GM18502 (cell line): ENCODE results near the gene ZC3HAV1.
"Not testable (repeated sequence)": the region's sequence is repeated elsewhere in the genome, so short reads cannot be mapped to it uniquely, and the experiment has no call there.

Source experiments
- ATAC-seq: cut with Tn5 transposase; IDR thresholded peaks from one replicate; pipeline ENCODE4 v1.9.1; 2021; ENCODE audit warnings: mild to moderate bottlenecking; ENCODE audit not compliant: unreplicated experiment, poor library complexity

The ZC3HAV1 gene

GRCh38 chr7:139109188-139109982, at the start of gene ZC3HAV1:
Gene ZC3HAV1, minus strand, starts transcription at chr7:139109720. Its CDS starts 389 bp downstream, at chr7:139109331.
- peak; percentile 77 for ATAC-seq

DNA sequence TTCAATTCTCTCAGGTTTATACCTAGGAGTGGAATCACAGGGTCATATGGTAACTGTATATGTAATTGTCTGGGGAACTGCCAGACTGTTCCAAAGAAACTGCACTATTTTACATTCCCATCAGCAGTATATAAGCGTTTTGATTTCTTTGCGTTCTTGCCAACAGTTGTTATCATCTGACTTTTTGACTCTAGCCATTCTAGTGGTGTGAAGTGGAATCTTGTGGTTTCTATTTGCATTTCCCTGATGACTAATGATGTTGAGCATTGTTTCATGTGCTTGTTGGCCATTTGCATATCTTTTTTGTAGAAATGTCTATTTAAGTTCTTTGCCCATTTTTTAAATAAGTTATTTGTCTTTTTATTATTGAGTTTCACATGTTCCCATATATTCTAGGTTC, 44.3 kb upstream of the ZC3HAV1 start:
- no peak for ATAC-seq

DNA sequence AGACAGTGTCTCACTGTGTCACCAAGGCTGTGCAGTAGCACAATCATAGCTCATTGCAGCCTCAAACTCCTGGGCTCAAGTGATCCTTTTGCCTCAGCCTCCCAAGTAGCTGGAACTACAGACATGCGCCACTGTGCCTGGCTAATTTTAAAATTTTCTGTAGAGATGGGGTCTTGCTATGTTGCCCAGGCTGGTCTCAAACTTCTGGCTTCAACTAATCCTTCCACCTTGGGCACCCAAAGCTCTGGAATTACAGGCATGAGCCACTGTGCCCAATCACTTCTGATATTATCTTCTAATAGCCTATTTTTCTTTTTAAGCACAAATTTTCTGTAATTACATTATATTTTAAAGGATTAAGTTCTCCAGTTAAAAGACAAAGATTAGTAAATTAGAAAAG, 42.6 kb upstream of the ZC3HAV1 start:
- ATAC-seq = no peak

DNA sequence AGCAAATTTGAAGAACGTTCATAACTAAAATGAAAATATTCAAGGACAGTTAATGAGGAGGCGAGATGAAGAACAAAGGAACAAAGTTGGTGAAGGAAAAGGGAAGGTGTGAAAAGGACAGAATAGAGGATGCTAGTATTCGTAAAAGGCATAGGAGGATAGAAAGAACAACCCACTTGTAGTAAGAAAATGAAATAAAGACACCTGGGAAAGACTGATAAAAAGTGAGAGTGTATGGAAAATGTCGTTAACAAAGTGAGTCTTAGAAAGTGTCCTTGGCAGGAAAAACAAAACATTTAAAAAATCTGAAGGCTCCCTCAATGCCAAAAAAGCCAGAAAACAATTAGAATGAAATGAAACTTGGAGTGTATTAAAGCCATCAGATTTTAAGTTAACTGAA, 29.6 kb upstream of the ZC3HAV1 start:
- ATAC-seq = no peak

DNA sequence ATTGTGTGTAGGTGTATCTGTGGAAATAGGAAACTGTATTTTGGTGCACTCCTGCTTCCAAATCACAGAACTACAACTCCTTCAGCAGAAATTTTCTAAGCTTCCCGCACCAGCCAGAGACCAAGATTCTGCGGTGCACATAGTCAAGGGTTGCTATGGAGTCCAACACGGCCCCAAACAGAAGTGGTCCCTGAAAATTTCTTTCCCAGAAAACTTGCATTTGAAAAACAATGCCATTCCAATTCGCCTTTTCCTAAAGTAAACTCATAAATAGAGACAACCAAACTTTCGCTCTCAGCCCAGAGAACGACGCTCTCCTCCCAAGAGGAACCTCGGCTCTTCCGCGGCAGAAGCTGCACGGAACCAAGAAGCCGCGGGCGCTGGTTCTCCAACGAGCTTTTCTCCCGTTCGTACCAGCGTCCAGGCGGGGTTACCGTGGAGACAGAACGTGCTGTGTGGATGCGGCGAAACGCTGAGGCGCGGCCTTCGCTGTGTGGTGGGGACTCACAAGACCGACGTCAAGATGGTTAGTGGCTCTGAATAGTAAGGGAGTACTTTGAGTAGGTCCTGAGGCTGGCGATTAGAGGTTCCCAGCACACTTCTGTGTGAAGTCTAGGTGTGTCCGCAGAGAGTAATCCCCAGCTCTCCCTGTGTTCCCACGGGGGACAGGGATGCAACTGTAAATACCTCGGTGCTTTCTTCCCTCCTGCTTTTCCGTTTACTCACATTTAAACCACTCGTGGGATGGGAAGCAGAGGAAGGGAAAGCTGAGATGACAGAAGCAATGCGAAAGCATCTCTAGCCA, 24.0 kb upstream of the ZC3HAV1 start:
- ATAC-seq = peak; percentile 99

DNA sequence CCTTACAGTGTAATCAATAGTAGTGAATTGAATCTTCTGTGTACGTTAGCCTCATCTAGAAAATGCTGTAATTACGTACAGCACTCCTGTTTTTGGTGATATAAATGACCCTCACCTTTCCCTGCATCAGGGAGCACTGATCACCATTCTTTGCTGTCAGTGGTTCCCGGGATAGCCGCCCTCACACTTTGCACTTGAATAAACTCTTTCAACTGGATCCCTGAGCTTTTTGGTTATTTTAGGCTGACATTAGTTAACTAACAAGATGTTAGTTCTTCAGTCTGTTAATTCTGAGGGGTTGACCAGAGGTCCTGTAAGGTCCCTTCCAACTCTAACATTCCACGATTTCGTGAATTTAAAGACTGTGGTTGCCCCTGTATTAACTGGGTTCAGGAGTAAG, 23.4 kb upstream of the ZC3HAV1 start:
- no peak for ATAC-seq

DNA sequence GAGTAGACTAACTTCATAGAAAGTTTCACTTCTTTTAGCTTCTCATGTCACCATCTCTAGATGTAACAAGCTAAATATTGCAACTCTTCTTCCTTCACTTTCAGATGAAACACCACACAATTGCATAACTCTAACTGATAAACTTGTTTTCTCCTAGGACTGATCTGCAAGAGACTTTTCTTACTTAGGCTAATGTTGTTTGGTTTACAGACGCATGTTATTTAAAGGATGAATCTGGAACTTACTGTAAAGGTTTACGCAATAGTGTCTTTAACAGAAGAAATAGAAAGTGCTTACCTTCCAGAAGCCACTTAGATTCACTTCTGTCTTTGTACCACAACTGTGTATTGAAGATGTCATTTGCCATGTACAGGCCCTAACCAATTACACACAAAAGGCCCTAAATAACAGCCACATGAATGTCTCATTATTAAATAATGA, 22.1 kb upstream of the ZC3HAV1 start:
- ATAC-seq = no peak

GRCh38 chr7:139129814-139130213, 20.3 kb upstream of the ZC3HAV1 start:
- not testable (repeated sequence) for ATAC-seq

DNA sequence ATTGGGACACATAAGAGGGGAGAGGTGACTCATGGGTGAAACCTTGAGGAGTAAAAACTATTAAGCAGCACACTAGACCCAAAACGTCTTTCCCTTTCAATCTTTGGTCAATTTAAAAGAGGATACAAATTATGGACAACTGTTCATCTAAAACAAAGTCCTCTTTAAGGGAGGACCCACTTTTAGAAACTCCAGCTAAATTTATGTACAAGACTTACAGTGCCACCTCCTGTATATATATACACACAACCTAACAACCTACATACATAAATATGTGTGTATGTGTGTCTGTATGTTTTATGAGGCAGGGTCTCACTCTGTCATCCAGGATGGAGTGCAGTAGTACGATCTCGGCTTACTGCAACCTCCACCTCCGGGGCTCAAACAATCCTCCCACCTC, 18.1 kb upstream of the ZC3HAV1 start:
- no peak for ATAC-seq

DNA sequence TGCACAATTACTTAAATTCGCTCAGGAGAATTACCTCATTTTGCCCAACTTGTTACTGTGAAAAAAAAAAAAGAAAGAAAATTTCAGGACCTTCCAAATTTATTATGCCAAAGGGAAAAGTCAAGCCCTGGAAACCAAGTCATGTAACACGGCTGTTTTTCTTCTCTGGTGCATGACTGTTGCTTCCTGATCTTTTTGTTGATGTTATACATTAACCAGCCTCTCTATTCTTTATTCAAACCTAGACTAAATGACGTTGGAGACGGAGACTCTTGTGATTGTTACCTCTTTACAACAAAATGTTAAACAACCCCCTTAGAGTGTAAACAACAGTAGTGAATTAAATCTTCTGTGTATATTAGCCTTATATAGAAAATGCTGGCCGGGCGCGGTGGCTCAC, 16.1 kb upstream of the ZC3HAV1 start:
- no peak for ATAC-seq

- ATAC-seq = not testable (repeated sequence)
Measured at GRCh38 chr7:139124995-139125394, 15.5 kb upstream of the ZC3HAV1 start.

- peak; percentile 49 for ATAC-seq
Measured at GRCh38 chr7:139124084-139124914, 14.8 kb upstream of the ZC3HAV1 start.

GRCh38 chr7:139119486-139119849, 9.9 kb upstream of the ZC3HAV1 start:
- ATAC-seq = no peak

GRCh38 chr7:139118805-139119485, 9.4 kb upstream of the ZC3HAV1 start:
- ATAC-seq = peak; percentile 87

DNA sequence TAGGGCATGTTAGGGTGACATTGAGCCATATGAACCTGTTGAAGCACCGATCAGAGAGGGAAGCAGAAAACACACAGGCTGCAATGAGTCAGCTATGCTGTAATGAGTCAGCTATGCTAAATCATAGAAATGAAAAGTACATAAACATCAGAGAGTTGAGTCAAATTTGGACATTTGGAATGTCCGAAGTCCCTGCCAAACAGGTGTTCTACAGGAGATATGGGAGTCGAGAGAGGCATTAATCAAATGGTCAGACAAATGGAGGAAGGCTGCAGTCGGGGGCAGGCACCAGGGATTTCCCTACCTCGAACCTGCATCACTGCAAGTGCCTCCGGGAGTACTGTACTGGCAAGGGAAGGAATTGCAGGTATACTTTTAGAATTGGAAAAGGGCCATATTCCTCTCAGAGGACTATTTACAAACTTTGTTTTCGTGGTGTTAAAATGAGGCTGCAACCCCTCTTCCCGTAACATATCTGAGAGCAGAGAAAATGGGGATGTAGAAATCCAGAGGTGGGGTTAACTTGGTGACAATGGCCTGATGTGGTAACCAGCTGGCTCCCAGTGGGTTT, 8.8 kb upstream of the ZC3HAV1 start:
- peak; percentile 78 for ATAC-seq

DNA sequence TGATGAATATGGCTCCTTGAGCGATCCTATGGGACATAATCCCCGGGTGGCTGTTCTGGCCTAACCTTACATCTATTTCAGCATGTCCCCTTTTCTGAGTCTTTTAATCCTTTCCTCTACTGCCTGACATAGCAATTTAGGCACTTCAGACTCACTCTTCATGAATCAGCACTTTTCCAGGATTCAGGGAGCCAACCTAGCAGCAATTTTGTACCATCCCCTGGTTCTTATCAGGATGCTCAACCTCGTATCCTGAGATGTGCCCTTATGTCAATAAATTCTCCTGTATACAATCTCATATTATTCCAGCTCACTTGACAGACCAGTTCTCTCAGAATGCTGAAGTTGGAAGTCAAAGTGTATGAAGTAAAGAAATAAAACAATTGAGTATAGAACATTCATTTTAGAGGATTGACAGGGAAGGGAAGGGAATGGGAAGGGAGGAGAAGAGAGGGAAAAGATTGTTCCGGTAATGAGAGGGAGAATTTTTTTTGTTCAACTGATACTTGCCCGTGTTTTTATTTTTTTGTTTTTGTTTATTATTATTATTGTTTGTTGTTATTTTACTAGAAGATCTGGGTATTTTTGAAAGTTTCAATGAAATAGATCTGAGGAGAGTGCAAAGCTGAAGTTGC, 8.2 kb upstream of the ZC3HAV1 start:
- ATAC-seq = no peak

GRCh38 chr7:139116999-139117398, 7.5 kb upstream of the ZC3HAV1 start:
- ATAC-seq = no peak

GRCh38 chr7:139115104-139115503, 5.6 kb upstream of the ZC3HAV1 start:
- ATAC-seq = no peak

DNA sequence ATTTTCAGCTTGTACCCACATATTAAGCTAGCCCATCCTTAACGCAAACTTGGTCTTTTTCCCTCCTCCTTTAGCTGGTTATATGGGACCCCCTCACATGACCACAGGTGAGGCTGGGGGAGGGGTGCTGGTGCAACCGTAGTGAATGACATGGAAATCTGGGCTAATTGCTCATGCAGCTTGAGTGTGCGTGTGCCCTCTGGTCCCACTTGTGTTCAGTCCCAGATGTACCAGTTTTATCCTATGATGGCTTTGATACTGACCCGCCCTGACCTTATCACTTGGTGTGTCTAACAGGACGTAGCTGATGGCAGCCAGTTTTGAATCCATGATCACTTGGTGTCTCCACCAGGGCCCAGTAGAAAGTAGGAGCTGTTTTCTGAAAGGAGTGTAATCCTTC, 5.1 kb upstream of the ZC3HAV1 start:
- ATAC-seq = no peak
